NCI-H748 treated with DMSO at 0.1 percent for 48 hours (cell line): ENCODE measurements around the gene PIK3R6.
A peak's percentile ranks its signal among the peaks of the same experiment; 100 is the strongest.

Experiments
- DNase-seq: peaks from one replicate; lab custom pipeline; 2025; lab: John Stamatoyannopoulos, UW

Gene PIK3R6

GRCh38 chr17:8867361-8867981, at the start of gene PIK3R6:
TSS of gene PIK3R6 (minus strand) at chr17:8867674. CDS start at chr17:8849794, 17,880 bp downstream.
- DNase-seq: peak; percentile 50

- DNase-seq: no peak
Measured at GRCh38 chr17:8916466-8916865, 49.0 kb upstream of the PIK3R6 start.

GRCh38 chr17:8914554-8914953, 47.1 kb upstream of the PIK3R6 start:
- DNase-seq: no peak

GRCh38 chr17:8913879-8914278, 46.4 kb upstream of the PIK3R6 start:
- DNase-seq: no peak

- no peak for DNase-seq
Measured at GRCh38 chr17:8913091-8913490, 45.6 kb upstream of the PIK3R6 start.

GRCh38 chr17:8912084-8912981, 44.9 kb upstream of the PIK3R6 start:
- DNase-seq: no peak

GRCh38 chr17:8910969-8911604, 43.6 kb upstream of the PIK3R6 start:
- DNase-seq: no peak

GRCh38 chr17:8909586-8910270, 42.3 kb upstream of the PIK3R6 start:
- DNase-seq: no peak

- DNase-seq: no peak
Measured at GRCh38 chr17:8905331-8905730, 37.9 kb upstream of the PIK3R6 start.

GRCh38 chr17:8904686-8905085, 37.2 kb upstream of the PIK3R6 start:
- no peak for DNase-seq

GRCh38 chr17:8904201-8904600, 36.7 kb upstream of the PIK3R6 start:
- DNase-seq: no peak

GRCh38 chr17:8900626-8901585, 33.4 kb upstream of the PIK3R6 start:
- DNase-seq: no peak

GRCh38 chr17:8900207-8900606, 32.7 kb upstream of the PIK3R6 start:
- DNase-seq: no peak

- DNase-seq: no peak
Measured at GRCh38 chr17:8898636-8899035, 31.2 kb upstream of the PIK3R6 start.

- no peak for DNase-seq
Measured at GRCh38 chr17:8898126-8898525, 30.7 kb upstream of the PIK3R6 start.

- DNase-seq: no peak
Measured at GRCh38 chr17:8896641-8897635, 29.5 kb upstream of the PIK3R6 start.

GRCh38 chr17:8896087-8896486, 28.6 kb upstream of the PIK3R6 start:
- DNase-seq: no peak

GRCh38 chr17:8894673-8895578, 27.5 kb upstream of the PIK3R6 start:
- DNase-seq: peak; percentile 67

- DNase-seq: no peak
Measured at GRCh38 chr17:8894202-8894671, 26.8 kb upstream of the PIK3R6 start.
